Measurements from ENCODE around the gene HPGDS. TPM values are rescaled to one million over a fixed set of nuclear protein-coding genes. Genes with fewer than 3 reads are reported as not detected.
"Not testable (repeated sequence)": the region's sequence is repeated elsewhere in the genome, so short reads cannot be mapped to it uniquely, and the experiment has no call there.

HPGDS gene
- total RNA-seq, 1 donor from 2014 or later, result not detected

DNA sequence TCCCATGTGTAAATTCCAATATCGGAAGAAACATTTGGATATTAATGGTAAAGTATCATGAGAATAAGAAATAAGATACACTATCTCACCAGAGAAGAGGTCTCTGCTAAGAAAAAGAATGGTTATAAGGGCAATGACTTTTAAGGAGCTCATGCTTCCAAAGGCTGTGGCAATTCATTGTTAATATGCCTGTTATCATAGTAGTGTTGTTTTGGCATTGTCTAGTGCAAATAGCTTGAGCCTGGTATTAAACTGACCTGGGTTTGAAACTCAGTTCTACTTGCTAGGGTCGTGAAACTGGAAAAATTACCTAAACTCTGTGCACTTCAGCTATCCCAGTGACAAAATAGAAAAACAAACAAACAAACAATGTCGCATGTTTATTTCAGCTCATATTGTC is 8.8 kb downstream of the HPGDS start:
- TF ChIP-seq, protein P1, sequence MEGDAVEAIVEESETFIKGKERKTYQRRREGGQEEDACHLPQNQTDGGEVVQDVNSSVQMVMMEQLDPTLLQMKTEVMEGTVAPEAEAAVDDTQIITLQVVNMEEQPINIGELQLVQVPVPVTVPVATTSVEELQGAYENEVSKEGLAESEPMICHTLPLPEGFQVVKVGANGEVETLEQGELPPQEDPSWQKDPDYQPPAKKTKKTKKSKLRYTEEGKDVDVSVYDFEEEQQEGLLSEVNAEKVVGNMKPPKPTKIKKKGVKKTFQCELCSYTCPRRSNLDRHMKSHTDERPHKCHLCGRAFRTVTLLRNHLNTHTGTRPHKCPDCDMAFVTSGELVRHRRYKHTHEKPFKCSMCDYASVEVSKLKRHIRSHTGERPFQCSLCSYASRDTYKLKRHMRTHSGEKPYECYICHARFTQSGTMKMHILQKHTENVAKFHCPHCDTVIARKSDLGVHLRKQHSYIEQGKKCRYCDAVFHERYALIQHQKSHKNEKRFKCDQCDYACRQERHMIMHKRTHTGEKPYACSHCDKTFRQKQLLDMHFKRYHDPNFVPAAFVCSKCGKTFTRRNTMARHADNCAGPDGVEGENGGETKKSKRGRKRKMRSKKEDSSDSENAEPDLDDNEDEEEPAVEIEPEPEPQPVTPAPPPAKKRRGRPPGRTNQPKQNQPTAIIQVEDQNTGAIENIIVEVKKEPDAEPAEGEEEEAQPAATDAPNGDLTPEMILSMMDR (IDR thresholded peaks at IDR 0.05), result no peak
- Mint-ChIP-seq H3K27me3 (peaks cover 6% of the 10 kb centered on the region), H3K4me3 (no peak overlapping the region), H3K36me3 (ENCODE audit: low read depth) (no peaks in the 10 kb centered on the region), H3K4me1 (peaks cover 3% of the 10 kb centered on the region), H3K9me3 (no peaks in the 10 kb centered on the region), H3K27ac (no peak overlapping the region)
- ChIA-PET POLR2A (no interaction called here), CTCF (no interaction called here)
- no peak for ATAC-seq (ENCODE audit: low read depth)
- DNase-seq, result no peak
- intact Hi-C loops (cut with micrococcal nuclease), result no loop called here

DNA sequence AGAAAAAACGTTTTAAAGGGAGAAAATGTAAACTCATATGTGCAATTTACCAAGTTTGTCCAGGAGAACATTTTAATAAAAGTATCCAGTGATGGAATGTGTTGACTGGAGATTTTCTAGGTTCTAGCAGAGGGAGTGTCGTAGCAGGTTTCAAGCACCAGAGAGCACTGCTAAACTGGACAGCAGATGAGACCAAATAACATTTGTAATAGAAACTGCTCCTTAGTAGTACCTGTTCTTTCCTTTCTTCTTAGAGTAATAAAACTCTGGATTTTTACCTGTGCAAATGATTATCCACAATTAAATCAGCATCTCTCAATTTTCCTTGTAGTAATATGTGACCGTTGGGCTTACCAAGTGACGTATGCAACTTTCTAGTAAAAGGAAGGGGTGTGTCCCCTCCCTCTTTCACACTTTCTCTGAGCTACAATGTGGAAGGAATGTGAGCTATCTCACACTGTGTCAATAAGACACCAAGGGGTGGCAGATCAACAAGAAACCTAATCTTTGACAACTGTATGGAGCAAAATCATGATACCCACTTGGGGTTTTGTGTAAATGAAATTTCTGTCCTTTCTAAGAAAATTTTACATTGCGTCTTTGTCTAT is 9.5 kb downstream of the HPGDS start:
- H3K4me1 Mint-ChIP-seq, result no peaks in the 10 kb centered on the region
- DNase-seq (no peak), ATAC-seq (ENCODE audit: low read depth) (no peak)
- peaks cover 6% of the 10 kb centered on the region for H3K27me3 Mint-ChIP-seq
- ChIA-PET POLR2A (no interaction called here), CTCF (no interaction called here)
- no peak overlapping the region for H3K4me3 Mint-ChIP-seq
- intact Hi-C loops (cut with micrococcal nuclease), result no loop called here
- no peaks in the 10 kb centered on the region for H3K9me3 Mint-ChIP-seq
- H3K27ac Mint-ChIP-seq, result no peak overlapping the region
- TF ChIP-seq, protein P1 (IDR thresholded peaks at IDR 0.05), result no peak
- H3K36me3 Mint-ChIP-seq (ENCODE audit: low read depth), result no peaks in the 10 kb centered on the region

DNA sequence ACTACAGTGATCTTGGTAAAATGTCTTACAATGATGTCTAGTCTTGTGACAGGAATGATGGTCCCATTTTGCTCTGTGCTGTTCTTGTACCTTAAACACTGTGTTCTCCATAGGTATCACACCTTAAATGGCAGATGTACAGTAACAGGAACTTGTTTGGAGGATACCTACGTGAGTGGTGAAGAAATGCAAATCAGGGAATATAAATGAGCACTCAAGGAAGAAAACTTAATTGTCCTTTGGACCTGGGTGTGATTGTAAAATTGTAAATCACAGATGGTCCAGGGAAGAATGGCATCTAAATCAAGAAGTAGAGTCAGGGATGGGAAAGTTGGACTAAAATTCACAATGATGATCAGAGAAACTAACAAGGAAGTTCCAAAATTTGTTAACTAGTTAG is 12.7 kb downstream of the HPGDS start:
- TF ChIP-seq, protein P1 (IDR thresholded peaks at IDR 0.05), result no peak
- no peak overlapping the region for H3K27ac Mint-ChIP-seq
- no peaks in the 10 kb centered on the region for H3K36me3 Mint-ChIP-seq (ENCODE audit: low read depth)
- H3K9me3 Mint-ChIP-seq, result peaks cover 12% of the 10 kb centered on the region
- ChIA-PET CTCF (no interaction called here), POLR2A (no interaction called here)
- no peak overlapping the region for H3K4me3 Mint-ChIP-seq
- no peaks in the 10 kb centered on the region for H3K4me1 Mint-ChIP-seq
- intact Hi-C loops (cut with micrococcal nuclease), result no loop called here
- DNase-seq (no peak), ATAC-seq (ENCODE audit: low read depth) (no peak)
- H3K27me3 Mint-ChIP-seq, result peaks cover 4% of the 10 kb centered on the region

DNA sequence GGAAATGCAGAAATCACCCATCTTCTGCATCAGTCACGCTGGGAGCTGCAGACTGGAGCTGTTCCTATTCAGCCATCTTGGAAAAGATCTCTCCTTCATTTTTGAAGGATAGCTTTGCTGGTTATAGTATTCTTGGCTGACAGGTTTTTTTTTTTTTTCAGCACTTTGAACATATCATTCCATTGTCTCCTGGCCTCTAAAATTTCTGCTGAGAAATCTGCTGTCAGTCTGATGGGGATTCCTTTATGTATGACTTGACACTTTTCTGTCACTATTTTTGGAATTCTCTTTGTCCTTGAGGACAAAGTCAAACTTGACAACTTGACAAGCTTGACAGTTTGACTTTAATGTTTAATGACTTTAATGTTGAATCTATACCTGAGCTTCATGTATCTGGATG is 16.8 kb downstream of the HPGDS start:
- Mint-ChIP-seq H3K4me1 (no peaks in the 10 kb centered on the region), H3K36me3 (ENCODE audit: low read depth) (no peaks in the 10 kb centered on the region), H3K9me3 (peaks cover 22% of the 10 kb centered on the region), H3K27ac (no peak overlapping the region), H3K4me3 (no peak overlapping the region), H3K27me3 (peaks cover 7% of the 10 kb centered on the region)
- intact Hi-C loops (cut with micrococcal nuclease), result no loop called here
- CTCF ChIA-PET, result no interaction called here
- TF ChIP-seq, protein P1 (IDR thresholded peaks at IDR 0.05), result no peak
- ATAC-seq (ENCODE audit: low read depth), result no peak
- DNase-seq, result no peak
- POLR2A ChIA-PET, result no interaction called here

DNA sequence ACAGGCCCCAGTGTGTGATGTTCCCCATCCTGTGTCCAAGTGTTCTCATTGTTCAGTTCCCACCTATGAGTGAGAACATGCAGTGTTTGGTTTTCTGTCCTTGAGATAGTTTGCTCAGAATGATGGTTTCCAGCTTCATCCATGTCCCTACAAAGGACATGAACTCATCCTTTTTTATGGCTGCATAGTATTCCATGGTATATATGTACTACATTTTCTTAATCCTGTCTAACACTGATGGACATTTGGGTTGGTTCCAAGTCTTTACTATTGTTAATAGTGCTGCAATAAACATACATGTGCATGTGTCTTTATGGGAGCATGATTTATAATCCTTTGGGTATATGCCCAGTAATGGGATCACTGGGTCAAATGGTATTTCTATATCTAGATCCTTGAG is 22.7 kb downstream of the HPGDS start:
- ATAC-seq (ENCODE audit: low read depth); H3K4me3 Mint-ChIP-seq; H3K27me3 Mint-ChIP-seq; H3K27ac Mint-ChIP-seq; CTCF ChIA-PET; H3K4me1 Mint-ChIP-seq; DNase-seq; H3K36me3 Mint-ChIP-seq (ENCODE audit: low read depth); POLR2A ChIA-PET; intact Hi-C loops (cut with micrococcal nuclease): not testable (repeated sequence)
- peaks cover 19% of the 10 kb centered on the region for H3K9me3 Mint-ChIP-seq

DNA sequence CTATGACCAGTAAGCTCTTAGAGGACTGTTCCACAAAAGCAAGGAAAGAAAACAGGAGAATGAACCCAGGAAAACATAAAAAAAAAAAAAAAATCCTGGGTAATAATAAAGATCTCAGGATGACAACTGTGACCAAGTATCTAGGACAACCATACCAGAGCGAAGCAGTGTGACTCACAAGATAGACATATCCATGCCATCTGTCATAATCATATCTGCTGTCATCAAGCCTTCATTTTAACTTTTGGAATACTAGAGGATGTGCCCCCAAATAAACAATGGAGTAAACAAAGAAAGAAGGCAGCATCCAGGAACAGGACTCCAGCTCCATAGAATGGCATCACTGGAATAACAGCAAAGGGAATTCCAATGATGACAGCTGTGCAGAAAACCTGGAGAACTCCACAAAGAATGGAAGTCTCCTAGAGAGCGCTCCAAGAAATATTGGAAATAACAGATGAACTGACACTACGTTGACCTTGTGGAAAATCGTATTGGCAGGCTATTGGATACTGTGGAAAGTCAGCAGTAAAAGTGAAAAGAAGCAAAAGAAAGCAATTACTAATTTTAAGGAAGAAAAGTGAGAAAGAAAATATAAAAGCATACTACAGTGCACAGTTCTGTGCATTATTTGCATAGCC is 35.3 kb downstream of the HPGDS start:
- H3K4me1 Mint-ChIP-seq, result no peaks in the 10 kb centered on the region
- H3K27me3 Mint-ChIP-seq, result peaks cover 2% of the 10 kb centered on the region
- no peaks in the 10 kb centered on the region for H3K9me3 Mint-ChIP-seq
- ChIA-PET POLR2A (no interaction called here), CTCF (no interaction called here)
- no peak for ATAC-seq (ENCODE audit: low read depth)
- no peaks in the 10 kb centered on the region for H3K36me3 Mint-ChIP-seq (ENCODE audit: low read depth)
- no peak overlapping the region for H3K27ac Mint-ChIP-seq
- H3K4me3 Mint-ChIP-seq, result no peak overlapping the region
- TF ChIP-seq, protein P1 (IDR thresholded peaks at IDR 0.05), result no peak
- no peak for DNase-seq
- intact Hi-C loops (cut with micrococcal nuclease), result no loop called here
